ACHN (cell line): ENCODE data around the gene PTPN7.
"Not testable (repeated sequence)": the region's sequence is repeated elsewhere in the genome, so short reads cannot be mapped to it uniquely, and the experiment has no call there.

Source experiments
- DNase-seq: peaks from one replicate; pipeline ENCODE4 v3.0.0-alpha.2; 2015
- in situ Hi-C: cut with HindIII; loops from 2 replicates; pipeline ENCODE4 v1.10.0; 2017; ENCODE audit warnings: low sequenced_read_pairs, low pct_ligation_motif_present, low pct_unique_long_range_greater_than_20kb

PTPN7 gene

GRCh38 chr1:202171292-202172014 is 11.1 kb upstream of the PTPN7 start:
- in situ Hi-C loops, result no loop called here
- no peak for DNase-seq

DNA sequence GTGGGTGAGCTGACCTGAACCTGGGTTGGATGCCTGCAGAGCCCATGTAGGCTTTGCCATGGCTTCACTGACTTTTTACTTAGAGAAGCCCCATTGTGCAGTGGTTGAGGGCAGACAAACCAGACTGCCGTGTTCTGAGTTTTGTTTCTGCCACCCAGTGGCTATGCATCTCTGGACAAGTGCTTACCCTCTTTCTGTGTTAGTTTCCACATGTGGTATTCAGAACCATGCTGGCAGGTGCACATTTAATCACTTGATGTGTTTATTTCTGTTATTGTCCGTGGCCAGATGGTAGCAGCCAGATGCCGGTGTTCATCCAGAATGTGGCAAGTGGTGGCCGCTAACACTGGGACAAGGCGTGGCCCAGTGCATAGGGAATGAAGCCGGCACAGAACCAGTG is 10.3 kb upstream of the PTPN7 start:
- in situ Hi-C loops, result no loop called here
- DNase-seq, result no peak

GRCh38 chr1:202168861-202169260 is 8.5 kb upstream of the PTPN7 start:
- no peak for DNase-seq
- in situ Hi-C loops, result no loop called here

DNA sequence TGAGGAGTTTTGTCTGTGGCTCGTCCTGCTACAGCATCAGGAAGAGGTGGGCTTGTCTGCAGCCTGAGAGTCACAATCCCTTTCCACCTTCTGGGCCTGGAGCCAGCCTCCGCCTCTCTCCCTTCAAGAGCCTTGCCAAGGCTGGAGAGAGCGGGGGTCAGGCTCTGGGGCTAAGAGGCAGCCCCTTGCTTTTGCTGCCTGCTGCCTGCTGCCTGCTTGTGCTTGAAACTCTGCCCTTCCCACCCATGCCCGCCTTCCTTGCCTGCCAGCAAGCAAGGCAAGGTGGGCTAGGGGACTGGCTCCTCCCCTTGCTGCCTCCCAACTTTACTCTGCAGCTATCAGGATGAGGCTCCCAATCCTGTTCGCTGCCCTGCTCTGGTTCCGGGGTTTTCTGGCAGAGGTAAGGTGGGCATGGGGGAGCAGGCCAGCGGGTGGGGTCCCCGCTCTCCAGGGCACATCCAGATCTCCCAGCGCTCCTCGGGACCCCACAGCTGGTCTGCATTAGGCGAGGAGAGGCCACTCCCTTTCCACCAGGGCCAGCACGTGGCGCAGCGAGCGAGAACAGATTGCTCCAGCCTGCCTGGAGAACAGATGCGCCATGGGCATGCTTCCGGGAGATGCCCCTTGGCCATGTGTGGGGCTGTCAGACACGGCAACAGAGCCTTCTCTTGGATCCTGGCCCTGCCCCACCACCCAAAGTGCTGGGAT is 7.5 kb upstream of the PTPN7 start:
- in situ Hi-C loops, result no loop called here
- DNase-seq, result no peak

GRCh38 chr1:202167054-202167453 is 6.7 kb upstream of the PTPN7 start:
- DNase-seq, in situ Hi-C loops: not testable (repeated sequence)

GRCh38 chr1:202165942-202166843 is 5.8 kb upstream of the PTPN7 start:
- in situ Hi-C loops, result no loop called here
- no peak for DNase-seq

GRCh38 chr1:202165267-202165941 is 5.0 kb upstream of the PTPN7 start:
- in situ Hi-C loops, result no loop called here
- no peak for DNase-seq

- in situ Hi-C loops, result no loop called here
- no peak for DNase-seq
Measured at GRCh38 chr1:202164271-202165037, 4.1 kb upstream of the PTPN7 start.

- DNase-seq, result no peak
- in situ Hi-C loops, result no loop called here
Measured at GRCh38 chr1:202163281-202164270, 3.2 kb upstream of the PTPN7 start.

DNA sequence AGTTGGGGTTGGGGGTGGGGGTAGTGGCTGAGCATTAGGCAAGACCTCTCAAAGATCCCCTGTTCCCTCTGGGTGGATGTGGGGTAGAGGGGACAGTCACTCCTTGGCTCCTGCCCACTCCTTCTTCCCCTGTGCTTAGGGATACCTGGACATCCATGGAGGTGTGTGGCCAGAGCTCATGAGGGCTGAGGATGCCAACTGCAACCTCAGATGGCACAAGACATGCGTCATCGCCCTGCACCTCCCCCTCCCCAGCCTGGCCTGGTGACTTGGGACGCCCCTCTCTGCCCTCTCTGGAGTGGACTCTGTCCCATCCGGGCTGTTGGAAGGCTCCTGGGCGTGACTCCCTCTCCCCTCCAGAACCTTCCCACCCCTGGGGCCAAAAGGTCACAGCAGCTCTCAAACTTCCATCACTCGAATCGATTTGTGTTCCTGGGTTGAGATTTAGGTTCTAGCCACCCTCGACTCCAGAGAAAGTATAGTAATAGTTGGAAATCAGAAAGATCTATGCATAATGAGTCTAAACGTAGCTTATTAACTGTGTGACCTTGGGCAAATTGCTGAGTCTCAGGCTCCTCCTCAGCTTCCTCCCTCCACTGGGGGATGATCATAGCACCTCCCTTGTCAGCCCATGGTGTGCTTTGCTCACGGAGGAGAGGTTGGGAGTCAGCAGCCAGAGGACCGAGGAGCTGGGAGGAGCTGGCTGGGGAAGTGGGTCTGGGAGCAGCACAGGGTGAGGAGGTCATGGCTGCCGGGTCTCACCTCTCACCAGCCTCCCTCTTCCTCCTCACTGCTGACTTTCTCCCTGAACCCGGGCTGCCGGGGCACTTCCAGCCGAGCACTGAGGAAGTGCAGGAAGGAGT is 2.2 kb upstream of the PTPN7 start:
- in situ Hi-C loops, result no loop called here
- DNase-seq, result no peak

- no peak for DNase-seq
- in situ Hi-C loops, result no loop called here
Measured at GRCh38 chr1:202162047-202162417, 1.6 kb upstream of the PTPN7 start.

DNA sequence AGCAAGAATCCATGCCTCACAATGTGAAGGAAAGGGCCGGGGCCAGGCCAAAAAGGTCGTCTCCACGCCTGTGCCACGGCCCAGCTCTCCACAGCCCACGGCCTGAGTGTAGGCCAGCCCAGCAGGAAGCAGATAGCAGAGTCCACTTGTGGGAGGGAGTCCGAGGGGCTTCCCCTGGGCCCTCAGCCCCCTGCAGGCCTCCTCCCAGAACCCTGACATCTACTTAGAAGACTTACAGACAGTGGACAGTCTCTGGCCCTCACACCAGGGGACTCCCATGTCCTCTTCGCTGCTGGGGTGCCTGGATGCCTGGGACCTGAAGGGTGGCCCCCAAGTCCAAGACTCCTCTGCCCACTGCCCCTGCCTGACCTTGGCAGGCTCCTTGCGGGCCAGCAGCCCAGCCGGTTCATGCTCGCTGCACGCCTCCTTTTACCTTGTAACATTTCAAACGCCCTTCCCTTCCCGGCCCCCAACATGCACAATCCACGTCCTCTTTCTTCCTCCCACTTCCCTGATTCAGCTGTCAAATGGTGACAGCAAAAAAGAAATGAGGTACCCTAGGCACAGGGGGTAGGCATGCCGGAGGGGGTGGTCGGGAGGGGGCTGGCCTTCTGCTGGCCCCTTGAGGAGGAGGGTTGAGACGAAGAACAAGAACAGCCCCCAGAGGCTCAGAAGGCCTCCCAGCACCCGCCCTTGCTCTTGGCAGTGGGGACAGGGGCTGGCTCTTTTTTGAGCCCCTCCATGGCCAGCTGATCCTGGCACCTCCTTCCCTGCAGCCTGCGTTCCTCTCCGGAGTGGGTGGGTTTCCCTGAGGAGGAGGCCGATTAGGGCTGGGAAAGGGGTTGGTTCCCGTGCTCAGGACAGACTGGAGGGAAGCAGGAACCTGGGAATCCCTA is 997 bp upstream of the PTPN7 start:
- DNase-seq, result no peak
- in situ Hi-C loops, result no loop called here

DNA sequence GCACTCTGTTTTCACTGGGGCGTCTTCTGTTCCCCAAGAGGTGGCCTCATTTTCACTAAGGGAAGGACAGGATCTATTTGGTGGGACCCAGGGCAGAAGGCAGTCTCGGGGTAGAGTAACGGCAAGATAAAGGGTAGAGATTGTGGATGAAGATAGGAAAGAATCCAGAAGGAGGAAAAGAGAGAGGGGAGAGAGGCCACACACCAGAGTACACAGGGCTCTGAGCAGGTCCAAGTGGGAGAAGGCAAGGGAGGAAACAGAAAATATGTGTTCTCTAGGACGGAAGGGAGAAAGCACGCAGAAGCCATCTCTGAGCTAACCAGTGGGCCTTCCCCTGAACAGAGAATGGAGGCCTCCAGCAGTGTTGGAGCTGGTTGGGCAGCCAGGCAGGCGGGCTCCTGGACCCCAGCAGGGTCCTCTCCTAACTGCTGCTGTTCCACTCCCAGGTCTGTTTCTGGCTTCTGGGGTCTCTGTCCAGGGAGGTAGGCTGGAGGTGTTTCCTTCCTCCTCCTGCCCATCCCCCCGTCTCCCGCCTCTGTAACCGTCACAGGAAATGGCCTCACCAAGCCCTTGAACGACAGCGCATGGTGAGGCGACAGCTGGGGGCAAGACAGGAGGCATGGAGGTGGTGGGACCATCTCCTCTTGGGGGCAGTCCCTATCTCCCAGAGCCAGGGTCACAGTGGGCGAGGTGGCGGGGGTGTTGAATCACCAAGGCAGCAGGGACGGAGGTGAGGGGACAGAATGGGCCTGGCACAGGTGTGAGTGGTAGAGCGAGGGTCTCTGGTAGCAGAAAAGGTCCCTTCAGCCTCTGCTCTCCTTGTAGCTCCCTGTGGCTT is 649 bp downstream of the PTPN7 start:
- in situ Hi-C loops, result no loop called here
- no peak for DNase-seq

GRCh38 chr1:202158810-202159533 is 1.4 kb downstream of the PTPN7 start:
- in situ Hi-C loops, result no loop called here
- no peak for DNase-seq
